ENCODE data around the gene RNF150.

DNA sequence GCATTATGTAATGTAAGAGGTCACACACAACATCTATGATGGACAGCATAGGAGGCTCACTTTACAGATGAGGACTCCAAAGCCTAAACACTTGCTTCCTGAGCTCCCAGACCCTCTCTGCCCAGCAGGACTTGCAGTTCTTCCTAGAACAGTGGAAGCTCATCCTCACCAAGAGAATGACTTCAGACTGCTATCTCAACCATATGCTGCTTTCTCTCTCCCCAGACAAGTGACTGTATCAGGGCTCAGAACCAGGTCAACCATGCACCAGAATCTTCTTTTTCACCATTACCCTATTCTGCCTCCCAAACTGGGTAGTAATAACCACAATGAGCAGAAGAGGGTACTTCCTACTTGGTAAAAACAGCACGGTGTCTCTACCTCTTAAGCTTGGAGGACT is 12.2 kb downstream of the RNF150 start:
- no peak for TF ChIP-seq POLR2AphosphoS5 (IDR thresholded peaks at IDR 0.05; ENCODE audit: insufficient read depth in 1 of 2, low read depth in 1 of 2)
- TF ChIP-seq, protein P1, sequence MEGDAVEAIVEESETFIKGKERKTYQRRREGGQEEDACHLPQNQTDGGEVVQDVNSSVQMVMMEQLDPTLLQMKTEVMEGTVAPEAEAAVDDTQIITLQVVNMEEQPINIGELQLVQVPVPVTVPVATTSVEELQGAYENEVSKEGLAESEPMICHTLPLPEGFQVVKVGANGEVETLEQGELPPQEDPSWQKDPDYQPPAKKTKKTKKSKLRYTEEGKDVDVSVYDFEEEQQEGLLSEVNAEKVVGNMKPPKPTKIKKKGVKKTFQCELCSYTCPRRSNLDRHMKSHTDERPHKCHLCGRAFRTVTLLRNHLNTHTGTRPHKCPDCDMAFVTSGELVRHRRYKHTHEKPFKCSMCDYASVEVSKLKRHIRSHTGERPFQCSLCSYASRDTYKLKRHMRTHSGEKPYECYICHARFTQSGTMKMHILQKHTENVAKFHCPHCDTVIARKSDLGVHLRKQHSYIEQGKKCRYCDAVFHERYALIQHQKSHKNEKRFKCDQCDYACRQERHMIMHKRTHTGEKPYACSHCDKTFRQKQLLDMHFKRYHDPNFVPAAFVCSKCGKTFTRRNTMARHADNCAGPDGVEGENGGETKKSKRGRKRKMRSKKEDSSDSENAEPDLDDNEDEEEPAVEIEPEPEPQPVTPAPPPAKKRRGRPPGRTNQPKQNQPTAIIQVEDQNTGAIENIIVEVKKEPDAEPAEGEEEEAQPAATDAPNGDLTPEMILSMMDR (IDR thresholded peaks at IDR 0.05) = no peak

Measured in vagina (tissue), 2 donors.